IMR-90 (cell line): Measurements from ENCODE around the gene MAP3K5. TPM values are rescaled to one million over a fixed set of nuclear protein-coding genes. Genes with fewer than 3 reads are reported as not detected.

ENCODE experiments used
- ATAC-seq: fragments of 200-7000 bp; cut with Tn5 transposase; 2 replicates; pipeline ENCODE4 v1.9.1; 2020; ENCODE audit warnings: low read depth, mild to moderate bottlenecking, moderate library complexity
- BruUV-seq: library from RNA; stranded (reverse); fragments of 400-500 nt; replicated peaks from 2 replicates; lab custom pipeline; 2021; lab: Mats Ljungman, UMichigan
- CTCF ChIA-PET: fragments of 300-600 bp; formaldehyde crosslinking; extraction: SDS; loops from one replicate; lab custom pipeline; 2021; ENCODE audit warnings: antibody characterized with exemption; lab: Yijun Ruan, JAX
- POLR2A ChIA-PET: fragments of 300-600 bp; sonication (Branson Sonifier 250); formaldehyde crosslinking; loops from one replicate; lab custom pipeline; 2022; ENCODE audit warnings: antibody characterized with exemption; ENCODE audit not compliant: unreplicated experiment; lab: Charles Lee
- DNase-seq: peaks from one replicate; pipeline ENCODE4 v3.0.0; 2013
- H2AFZ ChIP-seq: replicated peaks from 2 replicates; pipeline ENCODE3; 2013; ENCODE audit warnings: low read length, mild to moderate bottlenecking; ENCODE audit not compliant: poor library complexity
- H2AK5ac ChIP-seq: 2 replicates; pipeline ENCODE4 v1.6.1; 2013; ENCODE audit warnings: low read depth, low read length, inconsistent platforms
- H2AK9ac ChIP-seq: replicated peaks from 2 replicates; pipeline ENCODE3; 2013; ENCODE audit warnings: mild to moderate bottlenecking, low read depth, low read length, moderate library complexity; ENCODE audit not compliant: poor library complexity
- H2BK120ac ChIP-seq: 2 replicates; pipeline ENCODE4 v1.6.1; 2013; ENCODE audit warnings: low read depth, low read length, inconsistent platforms
- H2BK15ac ChIP-seq: 3 replicates; pipeline ENCODE4 v1.6.1; 2013; ENCODE audit warnings: low read depth, low read length, inconsistent platforms
- H2BK20ac ChIP-seq: 2 replicates; pipeline ENCODE4 v1.6.1; 2013; ENCODE audit warnings: low read depth, mild to moderate bottlenecking, inconsistent platforms, low read length, moderate library complexity
- H2BK5ac ChIP-seq: 2 replicates; pipeline ENCODE4 v1.6.1; 2013; ENCODE audit warnings: mild to moderate bottlenecking, low read depth, low read length, inconsistent platforms; ENCODE audit not compliant: poor library complexity, severe bottlenecking
- H3K14ac ChIP-seq: replicated peaks from 2 replicates; pipeline ENCODE4 v1.6.1; 2013; ENCODE audit warnings: low read depth, low read length, inconsistent platforms
- H3K18ac ChIP-seq: 2 replicates; pipeline ENCODE4 v1.6.1; 2013; ENCODE audit warnings: low read depth, low read length, control low read depth
- H3K23ac ChIP-seq: 2 replicates; pipeline ENCODE4 v1.6.1; 2013; ENCODE audit warnings: low read depth, low read length, inconsistent platforms
- H3K27ac ChIP-seq: 2 replicates; pipeline ENCODE4 v1.5.1; 2013; ENCODE audit warnings: mild to moderate bottlenecking, control low read depth, low read length; ENCODE audit not compliant: insufficient read depth
- H3K27me3 ChIP-seq: 2 replicates; pipeline ENCODE4 v1.6.1; 2013; ENCODE audit warnings: low read length; ENCODE audit not compliant: control insufficient read depth, insufficient read depth
- H3K36me3 ChIP-seq: 2 replicates; pipeline ENCODE4 v1.6.1; 2013; ENCODE audit warnings: low read length, mixed read lengths; ENCODE audit not compliant: control insufficient read depth, insufficient read depth
- H3K4ac ChIP-seq: 2 replicates; pipeline ENCODE4 v1.6.1; 2013; ENCODE audit warnings: low read depth, low read length, inconsistent platforms
- H3K4me1 ChIP-seq: 2 replicates; pipeline ENCODE4 v1.6.1; 2013; ENCODE audit warnings: low read length, mixed read lengths; ENCODE audit not compliant: control insufficient read depth, insufficient read depth
- H3K4me2 ChIP-seq: 2 replicates; pipeline ENCODE4 v1.6.1; 2013; ENCODE audit warnings: low read depth, mild to moderate bottlenecking, control low read depth, low read length, moderate library complexity
- H3K4me3 ChIP-seq: 2 replicates; pipeline ENCODE4 v1.5.1; 2013; ENCODE audit warnings: low read depth, mild to moderate bottlenecking, control low read depth, low read length, moderate library complexity; ENCODE audit not compliant: insufficient read depth
- H3K56ac ChIP-seq: 2 replicates; pipeline ENCODE4 v1.6.1; 2013; ENCODE audit warnings: low read length, inconsistent platforms; ENCODE audit not compliant: insufficient read depth; ENCODE audit errors: extremely low read depth
- H3K79me1 ChIP-seq, 2 experiments: 2 replicates each; pipeline ENCODE4 v1.6.1; 2013; ENCODE audit warnings: low read length in 2 of 2, inconsistent platforms in 1 of 2, low read depth in 1 of 2
- H3K9ac ChIP-seq: 2 replicates; pipeline ENCODE4 v1.6.1; 2013; ENCODE audit warnings: low read depth, low read length, control low read depth
- H3K9me1 ChIP-seq: 2 replicates; pipeline ENCODE4 v1.6.1; 2013; ENCODE audit warnings: low read length, inconsistent platforms; ENCODE audit not compliant: insufficient read depth
- H3K9me3 ChIP-seq: 2 replicates; pipeline ENCODE4 v1.6.1; 2013; ENCODE audit warnings: low read length; ENCODE audit not compliant: control insufficient read depth, insufficient read depth
- H4K20me1 ChIP-seq: 2 replicates; pipeline ENCODE4 v1.6.1; 2013; ENCODE audit warnings: low read length, inconsistent platforms; ENCODE audit not compliant: insufficient read depth
- H4K5ac ChIP-seq: 2 replicates; pipeline ENCODE4 v1.6.1; 2013; ENCODE audit warnings: mild to moderate bottlenecking, low read depth, low read length, control low read depth
- H4K8ac ChIP-seq, 2 experiments: 2 replicates each; pipeline ENCODE4 v1.6.1; 2013; ENCODE audit warnings: low read depth in 2 of 2, low read length in 2 of 2, control low read depth in 1 of 2, inconsistent platforms in 1 of 2
- H4K91ac ChIP-seq: 2 replicates; pipeline ENCODE4 v1.6.1; 2013; ENCODE audit warnings: low read depth, low read length, inconsistent platforms; ENCODE audit not compliant: insufficient read depth
- BHLHE40 ChIP-seq: fragments of 150-350 bp; IDR thresholded peaks from 2 replicates; pipeline ENCODE4 v1.6.1; 2016; ENCODE audit warnings: mild to moderate bottlenecking, low read depth, low read length
- CEBPB ChIP-seq: IDR thresholded peaks from 2 replicates; pipeline ENCODE4 v1.6.1; 2012; ENCODE audit warnings: low read depth, low read length, improper control_type of control experiment
- CHD1 ChIP-seq: IDR thresholded peaks from 2 replicates; pipeline ENCODE4 v1.6.1; 2012; ENCODE audit warnings: low read depth, low read length, improper control_type of control experiment
- FOS ChIP-seq: fragments of 150-350 bp; IDR thresholded peaks from 2 replicates; pipeline ENCODE4 v1.6.1; 2016; ENCODE audit warnings: low read depth, low read length
- MAFK ChIP-seq: IDR thresholded peaks from 2 replicates; pipeline ENCODE4 v1.6.1; 2012; ENCODE audit warnings: low read depth, low read length, improper control_type of control experiment
- MXI1 ChIP-seq: IDR thresholded peaks from 2 replicates; pipeline ENCODE4 v1.6.1; 2012; ENCODE audit warnings: low read depth, mild to moderate bottlenecking, low read length, moderate library complexity, borderline replicate concordance
- POLR2A ChIP-seq: IDR thresholded peaks from 2 replicates; pipeline ENCODE4 v1.6.1; 2012; ENCODE audit warnings: mild to moderate bottlenecking, low read depth, low read length
- RAD21 ChIP-seq: IDR thresholded peaks from 2 replicates; pipeline ENCODE4 v1.6.1; 2012; ENCODE audit warnings: low read length, improper control_type of control experiment
- RCOR1 ChIP-seq: IDR thresholded peaks from 2 replicates; pipeline ENCODE4 v1.6.1; 2012; ENCODE audit warnings: mild to moderate bottlenecking, low read length, improper control_type of control experiment; ENCODE audit not compliant: insufficient replicate concordance
- RFX5 ChIP-seq: IDR thresholded peaks from 2 replicates; pipeline ENCODE4 v1.8.0; 2012; ENCODE audit warnings: low read depth, mild to moderate bottlenecking, low read length, moderate library complexity
- SMC3 ChIP-seq: fragments of 150-350 bp; IDR thresholded peaks from 2 replicates; pipeline ENCODE4 v1.6.1; 2016; ENCODE audit warnings: low read depth, mild to moderate bottlenecking, antibody characterized with exemption, low read length, moderate library complexity
- WGBS, 2 experiments: methylation state at CpG; one replicate each; pipeline versions ENCODE4 v1.1.5 to v1.1.7; 2013; ENCODE audit warnings: missing lambda C conversion rate in 2 of 2; ENCODE audit not compliant: insufficient read length in 1 of 2; ENCODE audit errors: extremely low coverage in 2 of 2; 5-methylcytosine and 5-hydroxymethylcytosine counted together
- dilution Hi-C: fragments of 300-500 bp; cut with HindIII; formaldehyde crosslinking; loops from one replicate; pipeline ENCODE4 v1.14.3; 2018; ENCODE audit warnings: low sequenced_read_pairs; ENCODE audit not compliant: unreplicated experiment
- in situ Hi-C: fragments of 300-500 bp; cut with MboI; formaldehyde crosslinking; loops from 3 replicates; pipeline ENCODE4 v1.14.3; 2019; ENCODE audit warnings: low sequenced_read_pairs, inconsistent platforms, mixed read lengths
- intact Hi-C: fragments of 100-400 bp; cut with micrococcal nuclease; formaldehyde crosslinking; loops from 2 replicates; pipeline ENCODE4 v1.10.0; 2022
- polyA plus RNA-seq, 3 experiments: library from polyadenylated mRNA; depleted of rRNA; stranded (reverse); fragments of >200 nt; gene quantifications; 2 replicates each; pipeline ENCODE4 v1.2.3, GENCODE V29; 2012; ENCODE audit warnings: low replicate concordance in 1 of 3
- total RNA-seq: library from RNA; depleted of rRNA; stranded (reverse); fragments of >200 nt; gene quantifications from 2 replicates; pipeline ENCODE4 v1.2.3, GENCODE V29; 2012
- TF ChIP-seq, protein P1 (sequence below): conservative IDR thresholded peaks from 2 replicates; pipeline ENCODE4 v1.5.1; 2012; ENCODE audit warnings: mild to moderate bottlenecking, low read depth, low read length, improper control_type of control experiment
- TF ChIP-seq, protein P2 (sequence below): fragments of 150-350 bp; IDR thresholded peaks from 2 replicates; pipeline ENCODE4 v1.6.1; 2016; ENCODE audit warnings: low read depth, mild to moderate bottlenecking, low read length, moderate library complexity, borderline replicate concordance

The MAP3K5 gene
- total and polyA plus RNA-seq, 2 of the 4 experiments (the other 2 are of a cell fraction), result 5.4 to 17.6 TPM

DNA sequence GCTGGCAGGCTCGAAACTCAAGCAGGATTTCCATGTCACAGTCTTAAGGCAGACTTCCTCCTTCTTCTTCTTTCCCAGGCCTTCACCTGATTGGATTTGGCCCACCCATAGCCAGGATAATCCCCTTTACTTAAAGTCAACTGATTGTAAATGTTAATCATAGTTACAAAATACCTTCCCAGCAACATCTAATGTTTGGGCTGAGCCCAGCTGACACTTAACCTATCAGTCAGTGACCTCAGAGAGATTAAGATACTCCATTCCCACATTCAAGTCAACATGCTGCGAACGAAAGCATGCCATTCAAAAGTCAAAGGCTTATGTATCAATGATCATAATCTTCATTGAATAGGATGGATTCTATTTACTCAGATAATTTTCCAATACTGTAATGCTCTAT lies 258.0 kb downstream of the MAP3K5 start (continued):
- TF ChIP-seq, protein P1, sequence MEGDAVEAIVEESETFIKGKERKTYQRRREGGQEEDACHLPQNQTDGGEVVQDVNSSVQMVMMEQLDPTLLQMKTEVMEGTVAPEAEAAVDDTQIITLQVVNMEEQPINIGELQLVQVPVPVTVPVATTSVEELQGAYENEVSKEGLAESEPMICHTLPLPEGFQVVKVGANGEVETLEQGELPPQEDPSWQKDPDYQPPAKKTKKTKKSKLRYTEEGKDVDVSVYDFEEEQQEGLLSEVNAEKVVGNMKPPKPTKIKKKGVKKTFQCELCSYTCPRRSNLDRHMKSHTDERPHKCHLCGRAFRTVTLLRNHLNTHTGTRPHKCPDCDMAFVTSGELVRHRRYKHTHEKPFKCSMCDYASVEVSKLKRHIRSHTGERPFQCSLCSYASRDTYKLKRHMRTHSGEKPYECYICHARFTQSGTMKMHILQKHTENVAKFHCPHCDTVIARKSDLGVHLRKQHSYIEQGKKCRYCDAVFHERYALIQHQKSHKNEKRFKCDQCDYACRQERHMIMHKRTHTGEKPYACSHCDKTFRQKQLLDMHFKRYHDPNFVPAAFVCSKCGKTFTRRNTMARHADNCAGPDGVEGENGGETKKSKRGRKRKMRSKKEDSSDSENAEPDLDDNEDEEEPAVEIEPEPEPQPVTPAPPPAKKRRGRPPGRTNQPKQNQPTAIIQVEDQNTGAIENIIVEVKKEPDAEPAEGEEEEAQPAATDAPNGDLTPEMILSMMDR, result no peak
- no peak for TF ChIP-seq SMC3

DNA sequence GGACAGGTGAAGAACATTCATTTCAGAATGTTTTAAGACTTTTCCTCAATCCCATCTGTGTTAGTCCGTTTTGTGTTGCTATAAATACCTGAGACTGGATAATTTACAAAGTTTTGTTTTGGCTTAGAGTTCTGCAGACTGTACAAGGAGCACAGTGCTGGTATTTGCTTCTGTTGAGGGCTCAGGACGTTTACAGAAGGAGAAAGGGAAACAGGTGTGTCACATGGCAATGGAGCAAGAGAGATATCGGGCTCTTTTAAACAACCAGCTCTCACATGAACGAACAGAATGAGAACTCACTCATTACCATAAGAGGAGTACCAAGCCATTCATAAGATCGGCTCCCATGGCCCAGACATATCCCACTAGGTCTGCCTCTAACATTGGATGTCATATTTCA lies 258.8 kb downstream of the MAP3K5 start:
- intact Hi-C loops, result no loop called here
- no peak overlapping the region for H3K14ac ChIP-seq
- BruUV-seq, result no TSS peak
- H2BK20ac ChIP-seq, result no peak overlapping the region
- H3K27me3 ChIP-seq, result peaks cover 19% of the 10 kb centered on the region
- no peak overlapping the region for H4K91ac ChIP-seq
- 88% methylated on average over 1 of the region's 5 CpGs; no CpG with 5 or more reads in 1 of the 2 experiments for WGBS, 2 experiments
- H2AFZ ChIP-seq, result no peak overlapping the region
- H2BK120ac ChIP-seq, result no peak overlapping the region
- POLR2A ChIA-PET, result no interaction called here
- no peak overlapping the region for H2AK5ac ChIP-seq
- no peak overlapping the region for H3K23ac ChIP-seq
- CTCF ChIA-PET, result no interaction called here
- DNase-seq (no peak), ATAC-seq (no peak)
- H3K4me1 ChIP-seq, result no peaks in the 10 kb centered on the region
- H3K4me2 ChIP-seq, result no peak overlapping the region
- H3K18ac ChIP-seq, result no peak overlapping the region
- dilution Hi-C loops, result no loop called here
- H4K20me1 ChIP-seq, result no peaks in the 10 kb centered on the region
- H3K9me3 ChIP-seq, result no peaks in the 10 kb centered on the region
- no peak overlapping the region for H3K4ac ChIP-seq
- no peaks in the 10 kb centered on the region for H3K36me3 ChIP-seq
- H3K27ac ChIP-seq, result no peak overlapping the region
- H3K79me1 ChIP-seq, result no peaks in the 10 kb centered on the region
- H3K56ac ChIP-seq, result no peak overlapping the region
- H3K4me3 ChIP-seq, result no peak overlapping the region
- no peak overlapping the region for H3K9ac ChIP-seq
- no peaks in the 10 kb centered on the region for H3K9me1 ChIP-seq
- no peak overlapping the region for H2BK15ac ChIP-seq
- H4K8ac ChIP-seq, result no peak overlapping the region
- in situ Hi-C loops, result loop anchor here (25.0 kb wide), 1 partner anchor 1071 kb away; no protein-coding TSS in a partner anchor
- no peak overlapping the region for H4K5ac ChIP-seq
- no peak overlapping the region for H2AK9ac ChIP-seq
- H2BK5ac ChIP-seq, result no peak overlapping the region
- TF ChIP-seq FOS, result no peak
- no peak for TF ChIP-seq RCOR1
- TF ChIP-seq SMC3, result no peak
- no peak for TF ChIP-seq CHD1
- TF ChIP-seq, protein P2, sequence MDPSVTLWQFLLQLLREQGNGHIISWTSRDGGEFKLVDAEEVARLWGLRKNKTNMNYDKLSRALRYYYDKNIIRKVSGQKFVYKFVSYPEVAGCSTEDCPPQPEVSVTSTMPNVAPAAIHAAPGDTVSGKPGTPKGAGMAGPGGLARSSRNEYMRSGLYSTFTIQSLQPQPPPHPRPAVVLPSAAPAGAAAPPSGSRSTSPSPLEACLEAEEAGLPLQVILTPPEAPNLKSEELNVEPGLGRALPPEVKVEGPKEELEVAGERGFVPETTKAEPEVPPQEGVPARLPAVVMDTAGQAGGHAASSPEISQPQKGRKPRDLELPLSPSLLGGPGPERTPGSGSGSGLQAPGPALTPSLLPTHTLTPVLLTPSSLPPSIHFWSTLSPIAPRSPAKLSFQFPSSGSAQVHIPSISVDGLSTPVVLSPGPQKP, result no peak
- TF ChIP-seq, protein P1, result no peak
- no peak for TF ChIP-seq BHLHE40
- TF ChIP-seq CEBPB, result no peak
- no peak for TF ChIP-seq MXI1
- no peak for TF ChIP-seq MAFK
- no peak for TF ChIP-seq RAD21
- no peak for TF ChIP-seq RFX5
- TF ChIP-seq POLR2A, result no peak
